HepG2 (cell line): ENCODE results near the gene TXNDC12. TPM values are rescaled to one million over a fixed set of nuclear protein-coding genes. Genes with fewer than 3 reads are reported as not detected.

Experiments used
- CBX5 ChIP-seq: sonication (generic); formaldehyde crosslinking; IDR thresholded peaks from 2 replicates; pipeline ENCODE4 v1.4.0; 2020; ENCODE audit warnings: missing genetic modification reagents, borderline replicate concordance
- FOXO1 ChIP-seq: sonication (generic); formaldehyde crosslinking; IDR thresholded peaks from 2 replicates; pipeline ENCODE4 v1.4.0; 2020; ENCODE audit warnings: missing genetic modification reagents
- KLF6 ChIP-seq: IDR thresholded peaks from 2 replicates; pipeline ENCODE4 v1.8.0; 2016; ENCODE audit warnings: missing biosample characterization, missing genetic modification reagents
- MAFG ChIP-seq: sonication (generic); formaldehyde crosslinking; IDR thresholded peaks from 2 replicates; pipeline ENCODE4 v1.5.1; 2020; ENCODE audit warnings: mild to moderate bottlenecking, missing genetic modification reagents
- SMARCC2 ChIP-seq: fragments of 450-650 bp; IDR thresholded peaks from 2 replicates; pipeline ENCODE4 v1.6.1; 2017; ENCODE audit warnings: antibody characterized with exemption, mild to moderate bottlenecking
- TEAD2 ChIP-seq: sonication (generic); formaldehyde crosslinking; IDR thresholded peaks from 2 replicates; pipeline ENCODE4 v1.9.0; 2021; ENCODE audit warnings: missing genetic modification reagents
- YY1 ChIP-seq: IDR thresholded peaks from 2 replicates; pipeline ENCODE4 v1.6.1; 2011; ENCODE audit warnings: low read length, low read depth, moderate library complexity, mild to moderate bottlenecking; ENCODE audit not compliant: insufficient read depth, insufficient replicate concordance
- ZNF354B ChIP-seq: sonication (generic); formaldehyde crosslinking; IDR thresholded peaks from 2 replicates; pipeline ENCODE4 v1.8.0; 2022; ENCODE audit warnings: mild to moderate bottlenecking, missing genetic modification reagents
- ZNF530 ChIP-seq: sonication (generic); formaldehyde crosslinking; IDR thresholded peaks from 2 replicates; pipeline ENCODE4 v1.5.0; 2020; ENCODE audit warnings: low read depth, mild to moderate bottlenecking, missing genetic modification reagents
- ZNF790 ChIP-seq: sonication (generic); formaldehyde crosslinking; IDR thresholded peaks from 2 replicates; pipeline ENCODE4 v1.8.0; 2022; ENCODE audit warnings: missing genetic modification reagents, mild to moderate bottlenecking, borderline replicate concordance
- polyA plus RNA-seq, 8 experiments: library from polyadenylated mRNA; depleted of rRNA in 3 of 8; stranded (reverse) in 7 of 8; unstranded in 1 of 8; fragments of >200 nt; fragmentation: Illumina TruSeq in 4 of 8; extraction: Trizol in 4 of 8; gene quantifications; 2 replicates each; pipeline versions ENCODE4 v1.2.1 to v1.2.3, GENCODE V29; 2011 to 2016; ENCODE audit warnings: low read depth in 4 of 8, missing spikeins in 1 of 8, mixed read lengths in 1 of 8; ENCODE audit not compliant: insufficient read depth in 1 of 8
- total RNA-seq, 5 experiments: library from RNA; depleted of rRNA; stranded (reverse); fragments of >200 nt; fragmentation: Illumina TruSeq; extraction: Trizol; gene quantifications; 2 replicates each; pipeline ENCODE4 v1.2.3, GENCODE V29; 2016; ENCODE audit warnings: low read depth in 1 of 5
- TF ChIP-seq, protein P1 (sequence below): sonication (generic); formaldehyde crosslinking; IDR thresholded peaks from 2 replicates; pipeline ENCODE4 v1.5.0; 2020; ENCODE audit warnings: mild to moderate bottlenecking, missing genetic modification reagents
- TF ChIP-seq, protein P2 (sequence below): sonication (generic); formaldehyde crosslinking; IDR thresholded peaks from 2 replicates; pipeline ENCODE4 v1.5.0; 2020; ENCODE audit warnings: missing genetic modification reagents, mild to moderate bottlenecking, borderline replicate concordance
- TF ChIP-seq, protein P3 (sequence below): sonication (generic); formaldehyde crosslinking; IDR thresholded peaks from 2 replicates; pipeline ENCODE4 v1.4.0; 2020; ENCODE audit warnings: mild to moderate bottlenecking, missing genetic modification reagents
- TF ChIP-seq, protein P4 (sequence below): sonication (generic); formaldehyde crosslinking; conservative IDR thresholded peaks from 2 replicates; pipeline ENCODE4 v1.8.1; 2023; ENCODE audit warnings: missing genetic modification reagents
- TF ChIP-seq, protein P5 (sequence below): sonication (generic); formaldehyde crosslinking; IDR thresholded peaks from 2 replicates; pipeline ENCODE4 v1.5.0; 2020; ENCODE audit warnings: missing genetic modification reagents
- TF ChIP-seq, protein P6 (sequence below): sonication (generic); formaldehyde crosslinking; IDR thresholded peaks from 2 replicates; pipeline ENCODE4 v1.4.0; 2020; ENCODE audit warnings: missing genetic modification reagents, borderline replicate concordance

Gene TXNDC12
- total and polyA plus RNA-seq, 2 of the 13 experiments (the other 11 are each of a cell fraction or from before 2014, with no cell fraction given) = 65.6 to 67.2 TPM

DNA sequence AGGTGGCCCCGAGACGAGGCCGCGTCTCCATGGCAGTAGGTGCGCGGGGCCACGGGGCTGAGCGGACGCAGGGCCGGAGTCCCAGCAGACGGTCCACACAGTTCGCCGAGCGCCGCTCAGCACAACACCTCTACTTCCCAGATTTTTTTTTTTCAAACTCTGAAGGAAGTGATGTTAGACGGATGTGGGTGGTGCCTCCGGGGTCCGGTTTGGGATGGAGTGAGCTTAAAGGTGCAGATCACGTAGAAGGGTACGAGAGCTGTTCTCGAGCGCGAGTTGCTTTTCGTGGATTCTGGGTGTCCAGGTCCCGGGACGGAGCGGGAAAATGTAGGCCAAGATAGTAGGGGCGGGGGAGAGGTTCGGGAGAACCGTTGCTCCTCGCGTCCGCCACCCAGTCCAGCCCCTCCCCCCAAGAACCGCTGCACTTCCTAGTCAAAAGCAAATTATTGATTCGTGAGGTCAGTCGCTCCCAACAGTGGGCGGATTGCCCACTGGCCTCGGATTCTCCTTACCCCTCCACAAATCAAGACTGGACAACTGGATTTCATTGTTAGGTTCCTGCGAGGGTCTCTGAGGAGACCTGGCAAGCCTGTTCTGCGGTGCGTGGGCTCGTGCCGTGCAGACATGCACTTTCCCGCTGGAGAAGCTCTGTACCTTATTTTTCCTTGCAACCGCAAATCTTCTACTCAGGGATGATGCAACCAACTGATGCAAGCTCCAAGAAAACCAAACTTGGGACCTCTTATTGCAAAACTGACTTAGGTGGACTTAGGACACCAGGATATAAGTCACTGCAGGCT, at the start of gene TXNDC12 (continued):
- TF ChIP-seq ZNF354B (CRISPR knock-in tag) (no peak), FOXO1 (CRISPR knock-in tag) (peak; percentile 42; the same call in 1 of the 2 replicates), TEAD2 (CRISPR knock-in tag) (no peak), ZNF530 (CRISPR knock-in tag) (no peak), ZNF790 (CRISPR knock-in tag) (no peak; the same call in 1 of the 2 replicates), KLF6 (CRISPR knock-in tag) (peak; percentile 72), YY1 (peak; percentile 59), MAFG (CRISPR knock-in tag) (no peak), CBX5 (CRISPR knock-in tag) (peak; percentile 16; the same call in 1 of the 2 replicates), SMARCC2 (no peak)
- TF ChIP-seq, protein P1, sequence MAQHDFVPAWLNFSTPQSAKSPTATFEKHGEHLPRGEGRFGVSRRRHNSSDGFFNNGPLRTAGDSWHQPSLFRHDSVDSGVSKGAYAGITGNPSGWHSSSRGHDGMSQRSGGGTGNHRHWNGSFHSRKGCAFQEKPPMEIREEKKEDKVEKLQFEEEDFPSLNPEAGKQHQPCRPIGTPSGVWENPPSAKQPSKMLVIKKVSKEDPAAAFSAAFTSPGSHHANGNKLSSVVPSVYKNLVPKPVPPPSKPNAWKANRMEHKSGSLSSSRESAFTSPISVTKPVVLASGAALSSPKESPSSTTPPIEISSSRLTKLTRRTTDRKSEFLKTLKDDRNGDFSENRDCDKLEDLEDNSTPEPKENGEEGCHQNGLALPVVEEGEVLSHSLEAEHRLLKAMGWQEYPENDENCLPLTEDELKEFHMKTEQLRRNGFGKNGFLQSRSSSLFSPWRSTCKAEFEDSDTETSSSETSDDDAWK (CRISPR knock-in tag) = no peak
- TF ChIP-seq, protein P2, sequence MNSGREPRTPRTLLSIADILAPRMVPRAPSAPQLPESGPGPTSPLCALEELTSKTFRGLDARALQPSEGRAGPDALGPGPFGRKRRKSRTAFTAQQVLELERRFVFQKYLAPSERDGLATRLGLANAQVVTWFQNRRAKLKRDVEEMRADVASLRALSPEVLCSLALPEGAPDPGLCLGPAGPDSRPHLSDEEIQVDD (CRISPR knock-in tag) = no peak
- TF ChIP-seq, protein P3, sequence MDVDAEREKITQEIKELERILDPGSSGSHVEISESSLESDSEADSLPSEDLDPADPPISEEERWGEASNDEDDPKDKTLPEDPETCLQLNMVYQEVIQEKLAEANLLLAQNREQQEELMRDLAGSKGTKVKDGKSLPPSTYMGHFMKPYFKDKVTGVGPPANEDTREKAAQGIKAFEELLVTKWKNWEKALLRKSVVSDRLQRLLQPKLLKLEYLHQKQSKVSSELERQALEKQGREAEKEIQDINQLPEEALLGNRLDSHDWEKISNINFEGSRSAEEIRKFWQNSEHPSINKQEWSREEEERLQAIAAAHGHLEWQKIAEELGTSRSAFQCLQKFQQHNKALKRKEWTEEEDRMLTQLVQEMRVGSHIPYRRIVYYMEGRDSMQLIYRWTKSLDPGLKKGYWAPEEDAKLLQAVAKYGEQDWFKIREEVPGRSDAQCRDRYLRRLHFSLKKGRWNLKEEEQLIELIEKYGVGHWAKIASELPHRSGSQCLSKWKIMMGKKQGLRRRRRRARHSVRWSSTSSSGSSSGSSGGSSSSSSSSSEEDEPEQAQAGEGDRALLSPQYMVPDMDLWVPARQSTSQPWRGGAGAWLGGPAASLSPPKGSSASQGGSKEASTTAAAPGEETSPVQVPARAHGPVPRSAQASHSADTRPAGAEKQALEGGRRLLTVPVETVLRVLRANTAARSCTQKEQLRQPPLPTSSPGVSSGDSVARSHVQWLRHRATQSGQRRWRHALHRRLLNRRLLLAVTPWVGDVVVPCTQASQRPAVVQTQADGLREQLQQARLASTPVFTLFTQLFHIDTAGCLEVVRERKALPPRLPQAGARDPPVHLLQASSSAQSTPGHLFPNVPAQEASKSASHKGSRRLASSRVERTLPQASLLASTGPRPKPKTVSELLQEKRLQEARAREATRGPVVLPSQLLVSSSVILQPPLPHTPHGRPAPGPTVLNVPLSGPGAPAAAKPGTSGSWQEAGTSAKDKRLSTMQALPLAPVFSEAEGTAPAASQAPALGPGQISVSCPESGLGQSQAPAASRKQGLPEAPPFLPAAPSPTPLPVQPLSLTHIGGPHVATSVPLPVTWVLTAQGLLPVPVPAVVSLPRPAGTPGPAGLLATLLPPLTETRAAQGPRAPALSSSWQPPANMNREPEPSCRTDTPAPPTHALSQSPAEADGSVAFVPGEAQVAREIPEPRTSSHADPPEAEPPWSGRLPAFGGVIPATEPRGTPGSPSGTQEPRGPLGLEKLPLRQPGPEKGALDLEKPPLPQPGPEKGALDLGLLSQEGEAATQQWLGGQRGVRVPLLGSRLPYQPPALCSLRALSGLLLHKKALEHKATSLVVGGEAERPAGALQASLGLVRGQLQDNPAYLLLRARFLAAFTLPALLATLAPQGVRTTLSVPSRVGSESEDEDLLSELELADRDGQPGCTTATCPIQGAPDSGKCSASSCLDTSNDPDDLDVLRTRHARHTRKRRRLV (CRISPR knock-in tag) = peak; percentile 27; the same call in 1 of the 2 replicates
- TF ChIP-seq, protein P4, sequence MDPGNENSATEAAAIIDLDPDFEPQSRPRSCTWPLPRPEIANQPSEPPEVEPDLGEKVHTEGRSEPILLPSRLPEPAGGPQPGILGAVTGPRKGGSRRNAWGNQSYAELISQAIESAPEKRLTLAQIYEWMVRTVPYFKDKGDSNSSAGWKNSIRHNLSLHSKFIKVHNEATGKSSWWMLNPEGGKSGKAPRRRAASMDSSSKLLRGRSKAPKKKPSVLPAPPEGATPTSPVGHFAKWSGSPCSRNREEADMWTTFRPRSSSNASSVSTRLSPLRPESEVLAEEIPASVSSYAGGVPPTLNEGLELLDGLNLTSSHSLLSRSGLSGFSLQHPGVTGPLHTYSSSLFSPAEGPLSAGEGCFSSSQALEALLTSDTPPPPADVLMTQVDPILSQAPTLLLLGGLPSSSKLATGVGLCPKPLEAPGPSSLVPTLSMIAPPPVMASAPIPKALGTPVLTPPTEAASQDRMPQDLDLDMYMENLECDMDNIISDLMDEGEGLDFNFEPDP (CRISPR knock-in tag) = no peak
- TF ChIP-seq, protein P5, sequence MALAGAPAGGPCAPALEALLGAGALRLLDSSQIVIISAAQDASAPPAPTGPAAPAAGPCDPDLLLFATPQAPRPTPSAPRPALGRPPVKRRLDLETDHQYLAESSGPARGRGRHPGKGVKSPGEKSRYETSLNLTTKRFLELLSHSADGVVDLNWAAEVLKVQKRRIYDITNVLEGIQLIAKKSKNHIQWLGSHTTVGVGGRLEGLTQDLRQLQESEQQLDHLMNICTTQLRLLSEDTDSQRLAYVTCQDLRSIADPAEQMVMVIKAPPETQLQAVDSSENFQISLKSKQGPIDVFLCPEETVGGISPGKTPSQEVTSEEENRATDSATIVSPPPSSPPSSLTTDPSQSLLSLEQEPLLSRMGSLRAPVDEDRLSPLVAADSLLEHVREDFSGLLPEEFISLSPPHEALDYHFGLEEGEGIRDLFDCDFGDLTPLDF (CRISPR knock-in tag) = peak; percentile 16; the same call in 1 of the 2 replicates
- TF ChIP-seq, protein P6, sequence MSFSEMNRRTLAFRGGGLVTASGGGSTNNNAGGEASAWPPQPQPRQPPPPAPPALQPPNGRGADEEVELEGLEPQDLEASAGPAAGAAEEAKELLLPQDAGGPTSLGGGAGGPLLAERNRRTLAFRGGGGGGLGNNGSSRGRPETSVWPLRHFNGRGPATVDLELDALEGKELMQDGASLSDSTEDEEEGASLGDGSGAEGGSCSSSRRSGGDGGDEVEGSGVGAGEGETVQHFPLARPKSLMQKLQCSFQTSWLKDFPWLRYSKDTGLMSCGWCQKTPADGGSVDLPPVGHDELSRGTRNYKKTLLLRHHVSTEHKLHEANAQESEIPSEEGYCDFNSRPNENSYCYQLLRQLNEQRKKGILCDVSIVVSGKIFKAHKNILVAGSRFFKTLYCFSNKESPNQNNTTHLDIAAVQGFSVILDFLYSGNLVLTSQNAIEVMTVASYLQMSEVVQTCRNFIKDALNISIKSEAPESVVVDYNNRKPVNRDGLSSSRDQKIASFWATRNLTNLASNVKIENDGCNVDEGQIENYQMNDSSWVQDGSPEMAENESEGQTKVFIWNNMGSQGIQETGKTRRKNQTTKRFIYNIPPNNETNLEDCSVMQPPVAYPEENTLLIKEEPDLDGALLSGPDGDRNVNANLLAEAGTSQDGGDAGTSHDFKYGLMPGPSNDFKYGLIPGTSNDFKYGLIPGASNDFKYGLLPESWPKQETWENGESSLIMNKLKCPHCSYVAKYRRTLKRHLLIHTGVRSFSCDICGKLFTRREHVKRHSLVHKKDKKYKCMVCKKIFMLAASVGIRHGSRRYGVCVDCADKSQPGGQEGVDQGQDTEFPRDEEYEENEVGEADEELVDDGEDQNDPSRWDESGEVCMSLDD (CRISPR knock-in tag) = no peak
